GM21381 (cell line): ENCODE data around the gene SDCCAG8.

ENCODE experiments used
- ATAC-seq: cut with Tn5 transposase; IDR thresholded peaks from one replicate; pipeline ENCODE4 v1.9.1; 2021; ENCODE audit warnings: mild to moderate bottlenecking, moderate library complexity; ENCODE audit not compliant: unreplicated experiment

Gene SDCCAG8

DNA sequence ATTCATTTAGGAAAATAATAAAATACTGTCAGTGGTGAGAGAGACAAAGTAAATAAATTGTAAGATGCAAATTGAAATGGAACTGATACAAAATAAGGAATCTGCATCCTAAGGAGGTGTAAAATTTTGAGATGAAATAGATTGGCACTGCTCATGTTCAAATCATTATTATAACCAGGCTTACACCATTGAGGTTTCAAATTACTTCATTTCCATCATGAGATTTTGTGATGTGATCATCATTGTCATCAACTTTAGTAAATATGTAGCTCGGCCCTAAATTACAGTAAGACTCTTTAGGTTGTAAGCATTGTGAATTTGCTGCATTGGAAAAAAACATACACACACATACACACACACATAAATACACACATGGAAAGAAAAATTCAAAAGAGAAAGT lies 123.4 kb downstream of the SDCCAG8 start:
- no peak for ATAC-seq

DNA sequence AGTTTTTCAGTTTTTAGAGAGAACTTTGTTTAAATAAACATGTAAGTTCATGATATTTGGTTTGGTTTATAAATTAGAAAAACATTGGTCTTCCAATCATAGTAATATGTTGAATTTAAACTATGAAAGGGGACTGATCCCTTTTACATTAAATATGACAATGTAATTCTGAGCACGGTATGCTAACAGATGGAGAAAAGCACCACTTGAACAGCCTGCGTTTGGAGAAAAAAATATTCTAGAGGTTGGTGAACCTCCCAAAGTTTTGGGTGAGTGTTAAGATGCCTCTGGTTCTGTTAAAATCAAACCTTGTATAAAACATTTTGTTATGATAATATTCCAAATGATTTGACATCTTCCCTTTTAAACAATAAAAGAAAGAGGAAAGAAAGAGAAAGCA lies 123.9 kb downstream of the SDCCAG8 start:
- ATAC-seq, result no peak

- ATAC-seq, result no peak
Measured at GRCh38 chr1:243388276-243388675, 132.4 kb downstream of the SDCCAG8 start.

DNA sequence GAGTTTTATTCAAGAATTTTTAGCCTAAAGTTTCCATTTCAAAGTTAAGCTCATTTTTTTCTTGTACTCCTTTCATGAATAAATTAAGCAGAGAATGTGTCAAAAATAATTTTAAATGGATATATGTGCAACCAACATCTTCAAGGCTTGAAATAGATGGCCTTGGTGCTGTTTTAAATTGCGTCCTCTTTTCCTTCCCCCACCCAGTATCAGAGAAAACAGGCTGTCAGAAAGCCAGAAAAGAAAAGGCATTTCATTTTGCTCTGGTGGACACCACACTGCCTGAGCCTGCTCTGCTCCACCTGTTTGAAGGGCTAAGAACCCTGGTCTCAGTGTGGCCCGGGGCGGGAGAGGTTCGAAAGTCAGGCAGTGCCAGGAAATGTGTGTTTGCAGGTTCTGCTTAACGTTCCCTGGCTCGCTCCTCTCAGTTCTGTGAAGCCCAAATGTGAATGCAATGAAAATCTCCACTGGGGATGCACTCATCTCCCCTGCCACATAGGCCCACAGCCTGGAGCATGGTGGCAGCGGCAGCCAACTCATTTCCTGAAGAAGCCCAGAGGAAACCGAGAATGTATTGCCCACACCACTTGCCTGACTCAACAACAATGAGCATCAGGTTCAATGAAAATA lies 134.4 kb downstream of the SDCCAG8 start:
- no peak for ATAC-seq

- no peak for ATAC-seq
Measured at GRCh38 chr1:243391355-243391754, 135.5 kb downstream of the SDCCAG8 start.

DNA sequence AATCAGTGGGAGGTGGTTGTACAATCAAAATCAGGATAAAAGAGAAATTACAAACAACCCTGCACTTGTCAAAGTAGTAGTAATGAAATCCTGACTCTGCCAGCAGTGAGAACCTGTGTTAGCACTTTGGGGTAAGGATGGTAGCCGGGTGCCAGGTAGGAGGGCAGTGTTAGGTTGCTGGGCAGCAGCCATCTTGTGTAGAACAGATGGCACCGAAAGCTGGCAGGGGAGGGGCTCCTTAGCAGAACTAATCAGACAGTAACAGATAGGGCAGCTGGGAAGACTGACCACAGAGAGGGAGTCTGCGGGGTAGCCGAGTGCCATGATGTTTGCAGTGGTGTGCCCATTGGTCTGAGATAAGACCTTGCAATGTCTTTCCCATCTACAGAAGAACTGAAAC lies 137.3 kb downstream of the SDCCAG8 start:
- ATAC-seq, result no peak

- no peak for ATAC-seq
Measured at GRCh38 chr1:243394066-243394465, 138.2 kb downstream of the SDCCAG8 start.

DNA sequence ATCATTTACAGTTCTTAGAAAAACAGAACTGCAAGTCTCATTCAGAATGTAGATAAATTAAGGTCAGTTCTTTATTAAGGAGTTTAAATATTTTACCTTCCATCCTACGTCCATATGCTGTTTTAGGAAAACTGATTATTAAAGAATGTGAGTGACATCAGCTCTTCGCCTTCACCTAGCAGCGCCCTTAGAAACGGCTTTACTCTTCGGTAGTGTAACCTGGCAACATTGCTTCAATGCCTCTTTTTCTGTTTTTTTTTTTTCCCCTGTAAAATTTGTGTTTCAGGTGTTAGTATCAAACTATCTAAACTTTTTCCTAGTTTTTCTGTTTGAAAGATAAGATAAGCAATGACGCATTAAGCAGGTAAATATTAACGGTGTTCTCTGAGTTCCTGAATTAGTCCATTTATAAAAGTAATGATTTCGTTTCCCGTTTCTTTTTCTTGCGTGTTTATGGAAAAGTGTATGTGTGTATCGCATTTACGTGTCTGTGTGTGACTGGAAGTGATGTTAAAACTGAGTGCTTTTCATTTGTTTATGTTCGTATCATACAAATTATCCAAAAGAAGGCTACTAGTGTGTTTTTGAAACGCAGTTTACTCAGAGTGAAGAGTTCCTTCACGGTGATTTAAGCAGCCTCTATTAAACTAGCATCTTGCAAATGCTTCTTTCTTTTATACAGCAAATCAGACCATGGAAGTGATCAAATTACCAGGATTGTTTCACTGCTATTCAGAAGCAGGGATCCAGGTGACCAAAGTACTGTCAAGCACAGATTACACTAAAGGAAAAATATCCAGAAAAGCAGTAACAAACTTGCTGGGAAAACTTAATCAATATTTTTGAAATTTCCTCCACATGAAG lies 139.0 kb downstream of the SDCCAG8 start:
- no peak for ATAC-seq

DNA sequence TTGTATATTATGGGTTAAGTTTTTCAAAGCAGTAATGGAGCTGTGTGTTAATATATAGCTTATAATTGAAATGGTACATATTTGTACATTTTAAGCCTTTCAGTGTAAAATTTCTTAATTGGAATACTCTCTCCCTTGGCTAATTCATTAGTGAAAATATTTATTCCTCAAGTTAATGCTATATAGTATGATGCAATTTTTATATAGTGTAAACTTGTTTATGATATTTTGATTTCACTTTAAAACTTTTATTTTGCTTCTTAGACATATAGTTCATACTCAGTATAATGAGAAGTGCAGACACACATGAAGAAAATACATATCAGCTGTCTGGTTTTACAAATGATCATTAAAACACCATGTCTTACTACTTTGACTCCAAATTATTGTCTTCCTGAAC lies 140.6 kb downstream of the SDCCAG8 start:
- no peak for ATAC-seq

DNA sequence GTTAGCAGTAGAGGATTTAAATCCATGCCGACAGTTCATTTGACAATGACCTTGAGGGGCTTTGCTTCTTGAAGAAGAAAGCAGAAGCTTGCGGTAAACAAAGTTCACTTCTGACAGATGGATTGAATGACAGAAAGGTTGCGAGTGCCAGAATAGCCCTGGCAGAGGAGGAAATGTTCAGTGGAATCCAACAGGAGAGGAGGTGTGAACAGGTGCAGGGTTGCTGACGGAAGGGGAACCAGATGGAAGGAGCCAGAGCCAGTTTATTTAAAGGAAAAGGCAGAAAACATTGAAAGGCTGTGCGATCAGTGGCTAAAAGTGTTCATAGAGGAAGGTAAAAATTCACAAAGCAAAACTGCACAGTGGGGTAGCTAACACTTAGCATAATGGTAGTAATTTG lies 141.0 kb downstream of the SDCCAG8 start:
- ATAC-seq, result no peak

- ATAC-seq, result no peak
Measured at GRCh38 chr1:243397613-243398321, 141.9 kb downstream of the SDCCAG8 start.

GRCh38 chr1:243399561-243400155 lies 143.8 kb downstream of the SDCCAG8 start:
- ATAC-seq, result no peak

GRCh38 chr1:243402868-243403267 lies 147.0 kb downstream of the SDCCAG8 start:
- ATAC-seq, result no peak

GRCh38 chr1:243406424-243406823 lies 150.6 kb downstream of the SDCCAG8 start:
- no peak for ATAC-seq

DNA sequence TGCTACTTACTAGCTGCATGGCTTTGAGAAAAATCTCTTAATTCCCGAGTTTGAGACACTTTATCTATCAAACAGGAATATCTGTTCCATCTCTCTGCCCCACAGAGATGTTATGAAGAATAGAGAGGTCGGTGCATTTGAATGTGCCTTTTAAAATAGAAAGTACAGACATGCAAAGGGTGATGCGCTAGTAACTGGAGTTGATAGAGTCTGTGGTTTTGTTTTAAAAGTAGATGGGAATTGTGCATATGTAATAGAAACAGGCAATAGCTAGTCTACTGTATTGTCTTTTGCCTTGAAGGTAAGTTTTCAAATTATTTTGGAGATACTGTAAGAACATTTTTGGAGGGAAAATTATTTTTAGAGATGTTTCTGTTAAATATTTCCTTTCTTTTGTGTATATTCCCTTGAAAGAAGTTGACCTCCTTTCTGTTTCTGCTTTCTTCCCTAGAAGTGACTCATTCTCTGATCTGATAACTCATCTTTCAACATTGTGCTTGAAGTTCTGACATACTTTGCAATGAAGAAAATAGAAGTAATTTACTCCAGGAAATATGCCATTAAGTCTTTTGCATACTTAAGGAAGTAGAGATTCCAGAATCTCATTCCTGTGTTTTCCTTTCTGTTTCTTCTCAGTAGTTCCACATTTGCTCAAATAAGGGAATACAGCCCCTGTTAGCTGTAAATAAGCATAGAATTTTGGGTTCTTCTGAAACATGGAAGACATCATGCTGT lies 151.6 kb downstream of the SDCCAG8 start:
- no peak for ATAC-seq

DNA sequence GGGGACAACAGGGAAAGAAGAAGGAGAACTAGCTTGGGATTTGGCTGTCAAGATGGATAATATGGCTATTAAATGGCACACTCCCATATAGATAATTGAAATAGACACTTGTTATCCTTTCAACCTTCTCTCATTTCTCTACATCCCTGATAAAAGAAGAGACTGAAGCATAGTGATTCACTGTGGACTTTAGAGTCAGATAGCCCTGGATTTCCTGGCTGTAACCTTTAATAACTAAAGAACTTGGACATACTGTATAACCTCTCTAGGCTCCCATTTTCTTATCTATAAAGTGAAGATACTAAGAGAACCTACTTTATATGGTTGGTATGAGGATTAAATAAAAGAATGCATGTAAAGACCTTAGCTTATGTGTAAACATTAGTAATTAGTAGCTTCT lies 152.6 kb downstream of the SDCCAG8 start:
- no peak for ATAC-seq

- ATAC-seq, result no peak
Measured at GRCh38 chr1:243409284-243409683, 153.4 kb downstream of the SDCCAG8 start.

- no peak for ATAC-seq
Measured at GRCh38 chr1:243411472-243411871, 155.6 kb downstream of the SDCCAG8 start.

- ATAC-seq, result no peak
Measured at GRCh38 chr1:243413431-243414151, 157.8 kb downstream of the SDCCAG8 start.

GRCh38 chr1:243414152-243414494 lies 158.3 kb downstream of the SDCCAG8 start:
- no peak for ATAC-seq
